Psoas muscle (tissue), 8 donors: ENCODE data around the gene RNF123. TPM values are rescaled to one million over a fixed set of nuclear protein-coding genes. Genes with fewer than 3 reads are reported as not detected.
A peak's percentile ranks its signal among the peaks of the same experiment; 100 is the strongest.

ENCODE experiments used
- ATAC-seq, 4 donors: fragments of 200-7000 bp; cut with Tn5 transposase; one replicate each; pipeline ENCODE4 v1.9.1; 2020; ENCODE audit warnings: moderate library complexity in 3 of 4, mild to moderate bottlenecking in 2 of 4
- DNase-seq, 2 donors: peaks; one replicate each; pipeline ENCODE4 v3.0.0-alpha.2; 2020
- H3K27ac ChIP-seq: fragments of 200-600 bp; one replicate; pipeline ENCODE4 v1.8.0; 2022
- H3K27me3 ChIP-seq, 3 donors: fragments of 200-600 bp in 1 of 3; one replicate each; pipeline versions ENCODE4 v1.6.1 to v1.8.0; 2013 to 2022; ENCODE audit warnings: low read length in 2 of 3, mild to moderate bottlenecking in 2 of 3, moderate library complexity in 1 of 3; ENCODE audit not compliant: insufficient read depth in 3 of 3
- H3K36me3 ChIP-seq, 2 donors: fragments of 200-600 bp in 1 of 2; one replicate each; pipeline versions ENCODE4 v1.6.1 to v1.8.0; 2013 to 2022; ENCODE audit warnings: low read depth in 1 of 2, mild to moderate bottlenecking in 1 of 2, moderate library complexity in 1 of 2; ENCODE audit not compliant: insufficient read depth in 1 of 2
- H3K4me1 ChIP-seq: fragments of 200-600 bp; one replicate; pipeline ENCODE4 v1.8.0; 2022
- H3K4me3 ChIP-seq: fragments of 200-600 bp; one replicate; pipeline ENCODE4 v1.8.0; 2022; ENCODE audit warnings: mild to moderate bottlenecking
- H3K9me3 ChIP-seq: fragments of 200-600 bp; one replicate; pipeline ENCODE4 v1.8.0; 2022
- WGBS, 3 donors: extraction: QIAGEN DNeasy Blood & Tissue Kit; methylation state at CpG; one replicate each; pipeline versions ENCODE4 v1.1.6 to v1.1.7; 2013; 5-methylcytosine and 5-hydroxymethylcytosine counted together
- intact Hi-C, 2 donors: fragments of 100-400 bp; cut with DNase I; formaldehyde crosslinking; loops; one replicate each; pipeline versions ENCODE4 v1.11.0 to v1.14.2; 2022
- polyA plus RNA-seq, 3 donors: library from polyadenylated mRNA; stranded (reverse); fragments of 200-250 nt; gene quantifications; one replicate each; pipeline ENCODE4 v1.2.3, GENCODE V29; 2013
- total RNA-seq, 4 donors: library from RNA; stranded (reverse); fragmentation: NEBNext Ultra II Directional in 2 of 4; extraction: Animal tissue kit (Norgen Biotek cat#: 25700) in 2 of 4; gene quantifications; one replicate each; pipeline versions ENCODE4 v1.2.1 to v1.2.4, GENCODE V29; 2021 to 2023
- TF ChIP-seq, protein P1 (sequence below): fragments of 200-600 bp; IDR thresholded peaks from one replicate; pipeline ENCODE4 v1.8.0; 2022; ENCODE audit warnings: antibody characterized with exemption
- donor health status: healthy with polysubstance abuse.
- donor health status: DM: no; HTN: no; CAD: no; lungs with moderate emphysema.
- donor health status: Bipolar disorder and iron deficiency.
- donor health status: healthy.
- donor health status: DM: yes; HTN: yes; CAD: no.
- donor health status: DM: no; HTN: no; CAD: no.
- donor health status: DM: no; HTN: no; CAD: no.
- donor health status: DM: yes; HTN: yes; CAD: no.

RNF123 gene
- total and polyA plus RNA-seq, 7 donors, result 36.1 to 170 (median 105) TPM

GRCh38 chr3:49700453-49701128 lies 11.2 kb downstream of the RNF123 start:
- Histone ChIP-seq H3K36me3 (peaks cover 0 to 87% of the 10 kb centered on the region in 2 donors), H3K4me1 (no peaks in the 10 kb centered on the region), H3K27ac (no peak overlapping the region), H3K27me3 (no peaks in the 10 kb centered on the region), H3K4me3 (no peak overlapping the region), H3K9me3 (no peaks in the 10 kb centered on the region)
- DNase-seq, result no peak
- intact Hi-C loops, result loop anchor here in 1 of 2 donors (5.0 kb wide), 1 partner anchor 207 kb away; no protein-coding TSS in a partner anchor
- 66 to 79% (median 70%) methylated on average over 13 of the region's 13 CpGs for WGBS, 3 donors
- TF ChIP-seq, protein P1, sequence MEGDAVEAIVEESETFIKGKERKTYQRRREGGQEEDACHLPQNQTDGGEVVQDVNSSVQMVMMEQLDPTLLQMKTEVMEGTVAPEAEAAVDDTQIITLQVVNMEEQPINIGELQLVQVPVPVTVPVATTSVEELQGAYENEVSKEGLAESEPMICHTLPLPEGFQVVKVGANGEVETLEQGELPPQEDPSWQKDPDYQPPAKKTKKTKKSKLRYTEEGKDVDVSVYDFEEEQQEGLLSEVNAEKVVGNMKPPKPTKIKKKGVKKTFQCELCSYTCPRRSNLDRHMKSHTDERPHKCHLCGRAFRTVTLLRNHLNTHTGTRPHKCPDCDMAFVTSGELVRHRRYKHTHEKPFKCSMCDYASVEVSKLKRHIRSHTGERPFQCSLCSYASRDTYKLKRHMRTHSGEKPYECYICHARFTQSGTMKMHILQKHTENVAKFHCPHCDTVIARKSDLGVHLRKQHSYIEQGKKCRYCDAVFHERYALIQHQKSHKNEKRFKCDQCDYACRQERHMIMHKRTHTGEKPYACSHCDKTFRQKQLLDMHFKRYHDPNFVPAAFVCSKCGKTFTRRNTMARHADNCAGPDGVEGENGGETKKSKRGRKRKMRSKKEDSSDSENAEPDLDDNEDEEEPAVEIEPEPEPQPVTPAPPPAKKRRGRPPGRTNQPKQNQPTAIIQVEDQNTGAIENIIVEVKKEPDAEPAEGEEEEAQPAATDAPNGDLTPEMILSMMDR, result no peak
- ATAC-seq, result no peak

DNA sequence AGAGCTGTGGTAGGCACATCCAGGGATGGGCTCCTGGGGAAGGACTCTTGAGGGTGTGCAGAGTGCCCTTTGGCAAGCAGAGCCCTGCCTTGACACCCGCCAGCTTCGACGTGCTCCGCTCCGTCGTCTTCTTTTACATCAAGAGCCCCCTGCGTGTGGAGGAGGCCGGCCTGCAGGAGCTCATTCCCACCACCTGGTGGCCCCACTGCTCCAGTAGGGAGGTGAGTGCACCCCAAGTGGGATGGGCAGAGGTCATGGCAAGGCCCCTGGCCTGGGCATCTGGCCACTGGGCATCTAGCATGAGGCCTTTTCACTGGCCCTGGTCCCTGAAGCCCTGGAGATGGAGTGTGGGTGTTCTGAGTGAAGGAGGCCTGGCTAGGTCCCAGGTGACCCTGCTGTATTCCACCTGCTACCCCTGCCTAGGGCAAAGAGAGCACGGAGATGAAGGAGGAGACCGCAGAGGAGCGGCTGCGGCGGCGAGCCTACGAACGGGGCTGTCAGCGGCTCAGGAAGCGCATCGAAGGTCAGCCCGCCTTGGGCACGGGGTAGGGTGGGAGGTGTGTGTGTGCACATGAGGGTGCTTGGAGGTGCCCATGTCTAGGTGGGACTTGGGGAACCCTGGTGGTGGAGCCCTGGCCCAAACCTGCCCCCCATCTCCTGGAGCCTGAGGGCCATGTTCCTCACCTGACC lies 12.2 kb downstream of the RNF123 start:
- Histone ChIP-seq H3K27ac (no peak overlapping the region), H3K36me3 (peaks cover 0 to 97% of the 10 kb centered on the region in 2 donors), H3K9me3 (no peaks in the 10 kb centered on the region), H3K27me3 (no peaks in the 10 kb centered on the region), H3K4me1 (no peaks in the 10 kb centered on the region), H3K4me3 (no peak overlapping the region)
- 69 to 81% (median 69%) methylated on average over 20 to 21 of the region's 21 CpGs for WGBS, 3 donors
- intact Hi-C loops, result loop anchor here in 1 of 2 donors (5.0 kb wide), 1 partner anchor 206 kb away; no protein-coding TSS in a partner anchor
- peak in 2 of 4 donors; percentile 40 to 45 for ATAC-seq
- TF ChIP-seq, protein P1, result peak; percentile 33
- no peak for DNase-seq

DNA sequence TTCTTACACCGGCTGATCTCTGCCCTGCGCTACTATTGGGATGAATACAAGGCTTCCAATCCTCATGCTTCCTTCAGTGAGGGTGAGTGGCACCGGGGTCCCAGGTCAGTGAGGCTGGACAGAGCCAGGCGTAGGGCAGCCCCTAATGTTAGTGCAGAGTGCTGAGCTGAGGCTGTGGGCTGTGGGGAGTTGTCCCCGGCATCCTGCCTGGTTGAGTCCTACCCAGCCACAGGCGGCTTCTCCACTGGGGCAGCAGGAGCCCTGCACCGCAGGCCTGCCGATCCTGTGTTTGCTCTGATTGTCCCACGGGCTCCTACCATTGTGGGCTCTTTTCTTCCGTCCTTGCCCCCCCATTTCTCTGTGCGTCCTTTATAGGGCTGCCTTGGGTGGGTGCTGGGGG lies 13.3 kb downstream of the RNF123 start:
- Histone ChIP-seq H3K9me3 (no peaks in the 10 kb centered on the region), H3K36me3 (peaks cover 0 to 99% of the 10 kb centered on the region in 2 donors), H3K27me3 (no peaks in the 10 kb centered on the region), H3K27ac (no peak overlapping the region), H3K4me3 (no peak overlapping the region), H3K4me1 (no peaks in the 10 kb centered on the region)
- TF ChIP-seq, protein P1, result no peak
- DNase-seq (no peak), ATAC-seq (no peak)
- intact Hi-C loops, result loop anchor here in 1 of 2 donors (1.0 to 5.0 kb wide), 2 partner anchors 137 to 205 kb away; no protein-coding TSS in a partner anchor
- 90 to 91% (median 90%) methylated on average over 11 of the region's 11 CpGs for WGBS, 3 donors

- H3K4me3 ChIP-seq, result no peak overlapping the region
- no peaks in the 10 kb centered on the region for H3K9me3 ChIP-seq
- 55 to 65% (median 62%) methylated on average over 14 of the region's 14 CpGs for WGBS, 3 donors
- peak; percentile 84 to 91 (median 88) for ATAC-seq
- TF ChIP-seq, protein P1, result peak; percentile 86
- H3K36me3 ChIP-seq, result peaks cover 0 to 98% of the 10 kb centered on the region in 2 donors
- peak; percentile 63 to 83 for DNase-seq
- H3K27me3 ChIP-seq, result no peaks in the 10 kb centered on the region
- no peak overlapping the region for H3K27ac ChIP-seq
- H3K4me1 ChIP-seq, result no peaks in the 10 kb centered on the region
- intact Hi-C loops, result loop anchor here in 1 of 2 donors (1.0 to 5.0 kb wide), 2 partner anchors 136 to 204 kb away; no protein-coding TSS in a partner anchor
These were observed 14.1 kb downstream of the RNF123 start for GRCh38 chr3:49703443-49703927.
